GM21381 (cell line): ENCODE results near the gene USP48.

Experiments
- ATAC-seq: cut with Tn5 transposase; IDR thresholded peaks from one replicate; pipeline ENCODE4 v1.9.1; 2021; ENCODE audit warnings: mild to moderate bottlenecking, moderate library complexity; ENCODE audit not compliant: unreplicated experiment

The USP48 gene

GRCh38 chr1:21749859-21750468 is 33.0 kb downstream of the USP48 start:
- ATAC-seq: no peak

- no peak for ATAC-seq
Measured at GRCh38 chr1:21749109-21749508, 33.8 kb downstream of the USP48 start.

- no peak for ATAC-seq
Measured at GRCh38 chr1:21743476-21743875, 39.5 kb downstream of the USP48 start.

GRCh38 chr1:21742578-21742977 is 40.4 kb downstream of the USP48 start:
- no peak for ATAC-seq

GRCh38 chr1:21741206-21741605 is 41.7 kb downstream of the USP48 start:
- no peak for ATAC-seq

- no peak for ATAC-seq
Measured at GRCh38 chr1:21736876-21737275, 46.1 kb downstream of the USP48 start.

GRCh38 chr1:21736011-21736410 is 46.9 kb downstream of the USP48 start:
- no peak for ATAC-seq

GRCh38 chr1:21734526-21734925 is 48.4 kb downstream of the USP48 start:
- ATAC-seq: no peak

- no peak for ATAC-seq
Measured at GRCh38 chr1:21732664-21733063, 50.3 kb downstream of the USP48 start.

- no peak for ATAC-seq
Measured at GRCh38 chr1:21725748-21726392, 57.1 kb downstream of the USP48 start.

- no peak for ATAC-seq
Measured at GRCh38 chr1:21724570-21724969, 58.4 kb downstream of the USP48 start.

- no peak for ATAC-seq
Measured at GRCh38 chr1:21724098-21724497, 58.9 kb downstream of the USP48 start.

- no peak for ATAC-seq
Measured at GRCh38 chr1:21721295-21721985, 61.5 kb downstream of the USP48 start.

GRCh38 chr1:21716169-21716568 is 66.8 kb downstream of the USP48 start:
- no peak for ATAC-seq

- ATAC-seq: no peak
Measured at GRCh38 chr1:21707891-21708290, 75.1 kb downstream of the USP48 start.

- ATAC-seq: no peak
Measured at GRCh38 chr1:21707086-21707840, 75.7 kb downstream of the USP48 start.

- ATAC-seq: no peak
Measured at GRCh38 chr1:21706151-21706835, 76.7 kb downstream of the USP48 start.

GRCh38 chr1:21705303-21705980 is 77.5 kb downstream of the USP48 start:
- ATAC-seq: no peak

GRCh38 chr1:21704145-21704544 is 78.8 kb downstream of the USP48 start:
- ATAC-seq: no peak

- ATAC-seq: no peak
Measured at GRCh38 chr1:21703318-21703963, 79.5 kb downstream of the USP48 start.
